ENCODE data around the gene ARID1B. TPM values are rescaled to one million over a fixed set of nuclear protein-coding genes. Genes with fewer than 3 reads are reported as not detected.

The ARID1B gene
- total RNA-seq, 1 experiment from 2014 or later, result 42.8 TPM

GRCh38 chr6:157251586-157252247 lies 474.5 kb downstream of the ARID1B start:
- Histone ChIP-seq H4K20me1 (ENCODE audit: insufficient read depth) (no peaks in the 10 kb centered on the region), H3K9me3 (ENCODE audit: insufficient read depth, low read depth) (peaks cover 3% of the 10 kb centered on the region; the same call in 1 of the 2 replicates), H3F3A (ENCODE audit: insufficient read depth, low read depth) (no peaks in the 10 kb centered on the region), H3K79me2 (ENCODE audit: low read depth) (no peaks in the 10 kb centered on the region), H3K4me3 (no peak overlapping the region), H2AFZ (no peak overlapping the region), H3K27ac (no peak overlapping the region), H3K36me3 (ENCODE audit: low read depth) (no peaks in the 10 kb centered on the region), H3K4me1 (replicated peaks; ENCODE audit: insufficient read depth) (no peaks in the 10 kb centered on the region), H3K9me2 (ENCODE audit: insufficient read depth) (no peaks in the 10 kb centered on the region), H3K27me3 (ENCODE audit: insufficient read depth, low read depth) (peaks cover 16% of the 10 kb centered on the region; the same call in 1 of the 2 replicates), H3K4me2 (no peak overlapping the region)
- intact Hi-C loops (cut with micrococcal nuclease; ENCODE audit: unreplicated experiment), result no loop called here
- POLR2A ChIA-PET (ENCODE audit: unreplicated experiment), result interaction anchor here (0.6 kb wide), 1 partner anchor 9 kb away, joined by 3 read pairs; no protein-coding TSS in a partner anchor
- TF ChIP-seq CTCF (conservative IDR thresholded peaks at IDR 0.05), result no peak
- no peak for TF ChIP-seq EZH2 (IDR thresholded peaks at IDR 0.05; ENCODE audit: low read depth)
- no TSS peak for BruUV-seq (replicated peaks)
- CTCF ChIA-PET, result interaction anchor here (0.6 kb wide), 1 partner anchor 218 kb away, joined by 14 read pairs; no protein-coding TSS in a partner anchor
- peak in 1 of 2 experiments; percentile 13 for DNase-seq

GRCh38 chr6:157253017-157253416 lies 475.8 kb downstream of the ARID1B start:
- Histone ChIP-seq H3K4me1 (replicated peaks; ENCODE audit: insufficient read depth) (no peaks in the 10 kb centered on the region), H3K27me3 (ENCODE audit: insufficient read depth, low read depth) (peaks cover 16% of the 10 kb centered on the region; the same call in 1 of the 2 replicates)
- CTCF ChIA-PET, result no interaction called here

GRCh38 chr6:157253699-157254098 lies 476.5 kb downstream of the ARID1B start:
- peaks cover 16% of the 10 kb centered on the region; the same call in 1 of the 2 replicates for H3K27me3 ChIP-seq (ENCODE audit: insufficient read depth, low read depth)
- no peaks in the 10 kb centered on the region for H3K4me1 ChIP-seq (replicated peaks; ENCODE audit: insufficient read depth)
- no peaks in the 10 kb centered on the region for H4K20me1 ChIP-seq (ENCODE audit: insufficient read depth)
- ChIA-PET CTCF (no interaction called here), POLR2A (ENCODE audit: unreplicated experiment) (no interaction called here)
- H2AFZ ChIP-seq, result no peak overlapping the region
- no peak overlapping the region for H3K27ac ChIP-seq
- H3K79me2 ChIP-seq (ENCODE audit: low read depth), result no peaks in the 10 kb centered on the region
- H3K9me3 ChIP-seq (ENCODE audit: insufficient read depth, low read depth), result no peaks in the 10 kb centered on the region
- BruUV-seq (replicated peaks), result no TSS peak
- no peaks in the 10 kb centered on the region for H3K9me2 ChIP-seq (ENCODE audit: insufficient read depth)
- no peaks in the 10 kb centered on the region for H3F3A ChIP-seq (ENCODE audit: insufficient read depth, low read depth)
- no peaks in the 10 kb centered on the region for H3K36me3 ChIP-seq (ENCODE audit: low read depth)
- H3K4me3 ChIP-seq, result no peak overlapping the region
- DNase-seq, result peak in 1 of 2 experiments; percentile 13
- intact Hi-C loops (cut with micrococcal nuclease; ENCODE audit: unreplicated experiment), result no loop called here
- TF ChIP-seq CTCF (conservative IDR thresholded peaks at IDR 0.05) (no peak), EZH2 (IDR thresholded peaks at IDR 0.05; ENCODE audit: low read depth) (no peak)
- no peak overlapping the region for H3K4me2 ChIP-seq

More at GRCh38 chr6:157253017-157253416, 475.8 kb downstream of the ARID1B start:
- no peak overlapping the region for H3K27ac ChIP-seq
- POLR2A ChIA-PET (ENCODE audit: unreplicated experiment), result no interaction called here
- no TSS peak for BruUV-seq (replicated peaks)
- DNase-seq, result peak in 1 of 2 experiments; percentile 26
- no peak overlapping the region for H3K4me3 ChIP-seq
- no peaks in the 10 kb centered on the region for H3K9me2 ChIP-seq (ENCODE audit: insufficient read depth)
- H3K79me2 ChIP-seq (ENCODE audit: low read depth), result no peaks in the 10 kb centered on the region
- no peaks in the 10 kb centered on the region for H3F3A ChIP-seq (ENCODE audit: insufficient read depth, low read depth)
- no peaks in the 10 kb centered on the region for H4K20me1 ChIP-seq (ENCODE audit: insufficient read depth)
- H3K4me2 ChIP-seq, result no peak overlapping the region
- intact Hi-C loops (cut with micrococcal nuclease; ENCODE audit: unreplicated experiment), result no loop called here
- H2AFZ ChIP-seq, result no peak overlapping the region
- no peaks in the 10 kb centered on the region for H3K36me3 ChIP-seq (ENCODE audit: low read depth)
- peaks cover 1% of the 10 kb centered on the region; the same call in 1 of the 2 replicates for H3K9me3 ChIP-seq (ENCODE audit: insufficient read depth, low read depth)
- no peak for TF ChIP-seq EZH2 (IDR thresholded peaks at IDR 0.05; ENCODE audit: low read depth)
- TF ChIP-seq CTCF (conservative IDR thresholded peaks at IDR 0.05), result no peak

Data from PC-9 (cell line).